Activated CD4-positive, CD25-positive, alpha-beta regulatory T cell treated with anti-CD3 and anti-CD28 coated beads, Interleukin-2, amount 50 U/mL, for 72 hours (primary cell): ENCODE data around the gene FMN2.

Source experiments
- DNase-seq: peaks from one replicate; pipeline ENCODE4 v3.0.0; 2021

Gene FMN2

DNA sequence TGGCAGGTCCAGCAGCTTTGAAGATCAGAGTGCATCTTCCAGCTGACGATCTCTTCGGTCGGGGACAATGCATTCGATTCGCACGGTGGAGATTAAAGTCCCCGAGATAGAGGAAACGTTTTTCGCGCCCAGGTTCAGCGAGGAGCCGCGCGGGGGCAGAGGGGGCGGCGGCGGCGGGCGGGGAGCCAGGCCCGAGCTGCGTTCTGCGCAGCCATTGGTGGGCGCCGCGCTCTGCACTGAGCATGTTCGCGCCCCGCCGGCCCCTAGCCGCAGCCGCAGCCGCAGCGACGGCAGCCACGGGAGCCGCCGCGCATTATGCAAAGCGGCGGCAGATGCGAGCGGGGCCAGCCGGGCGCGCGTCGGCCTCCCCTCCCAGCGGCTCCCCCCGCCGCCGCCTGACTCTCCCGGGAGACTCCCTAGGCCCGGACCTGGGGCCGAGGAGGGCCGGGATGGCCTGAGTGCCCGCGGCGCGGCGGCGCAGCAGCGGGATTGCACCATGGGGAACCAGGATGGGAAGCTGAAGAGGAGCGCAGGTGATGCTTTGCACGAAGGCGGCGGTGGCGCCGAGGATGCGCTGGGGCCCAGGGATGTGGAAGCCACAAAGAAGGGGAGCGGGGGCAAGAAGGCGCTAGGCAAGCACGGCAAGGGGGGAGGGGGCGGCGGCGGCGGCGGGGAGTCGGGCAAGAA is at the start of gene FMN2:
FMN2 (plus strand) TSS at position 270 of the 687 bp plus-strand sequence; CDS start at position 497, 227 bp downstream.
- no peak for DNase-seq

DNA sequence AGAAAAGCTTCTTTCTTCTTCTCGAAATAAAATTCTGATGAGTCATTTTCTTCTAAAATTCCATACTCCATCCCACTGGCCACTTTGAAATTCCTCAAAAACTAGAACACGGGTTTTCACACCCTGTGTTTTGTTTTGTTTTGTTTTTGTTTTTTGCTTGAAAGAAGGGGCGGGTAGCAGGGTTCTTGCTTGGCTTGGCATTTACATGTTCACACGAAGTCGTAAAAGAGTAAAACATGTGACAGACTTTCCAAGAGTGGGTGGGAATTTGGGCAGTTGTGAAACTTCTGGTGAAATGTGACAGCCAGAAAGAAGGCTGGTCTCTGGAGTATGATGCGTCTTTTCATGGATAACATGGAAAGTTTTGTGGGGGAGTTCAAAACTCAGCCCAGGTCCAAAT is 47.1 kb upstream of the FMN2 start:
- no peak for DNase-seq

DNA sequence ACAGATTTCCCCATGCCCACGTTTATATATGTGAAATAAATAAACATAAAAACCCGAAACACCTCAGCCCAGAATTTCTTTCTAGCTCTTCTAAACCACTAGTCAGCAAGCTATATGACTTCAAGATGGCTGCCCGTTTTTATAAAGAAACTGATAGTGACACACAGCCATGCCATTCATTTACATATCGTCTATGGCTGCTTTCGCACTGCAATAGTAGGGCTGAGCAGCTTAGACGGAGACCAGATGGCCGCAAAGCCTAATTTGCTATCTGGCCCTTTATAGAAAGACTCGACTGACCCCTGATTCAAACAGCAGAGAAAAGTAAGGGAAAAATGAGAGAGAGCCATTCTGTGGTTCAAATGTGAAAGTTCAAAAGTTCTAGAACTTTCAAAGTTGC is 45.7 kb upstream of the FMN2 start:
- DNase-seq = no peak

DNA sequence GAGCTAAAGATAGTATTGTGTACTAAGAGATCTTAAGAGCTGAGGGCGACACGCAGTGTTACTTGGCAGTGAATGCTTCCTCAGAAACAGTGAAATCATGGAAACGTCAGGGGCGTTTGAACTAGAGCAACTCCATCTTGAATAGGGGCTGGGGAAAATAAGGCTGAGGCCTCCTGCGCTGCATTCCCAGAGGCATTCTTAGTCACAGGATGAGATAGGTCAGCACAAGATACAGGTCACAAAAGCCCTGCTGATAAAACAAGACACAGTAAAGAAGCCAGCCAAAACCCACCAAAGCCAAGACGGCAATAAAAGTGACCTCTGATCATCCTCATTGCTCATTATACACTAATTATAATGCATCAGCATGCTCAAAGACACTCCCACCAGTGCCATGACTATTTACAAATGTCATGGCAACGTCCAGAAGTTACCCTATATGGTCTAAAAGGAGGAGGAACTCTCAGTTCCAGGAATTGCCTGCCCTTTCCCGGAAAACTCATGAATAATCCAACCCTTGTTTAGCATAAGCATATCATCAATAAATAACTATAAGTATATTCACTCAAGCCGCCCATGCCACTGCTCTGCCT is 37.5 kb upstream of the FMN2 start:
- DNase-seq = no peak

DNA sequence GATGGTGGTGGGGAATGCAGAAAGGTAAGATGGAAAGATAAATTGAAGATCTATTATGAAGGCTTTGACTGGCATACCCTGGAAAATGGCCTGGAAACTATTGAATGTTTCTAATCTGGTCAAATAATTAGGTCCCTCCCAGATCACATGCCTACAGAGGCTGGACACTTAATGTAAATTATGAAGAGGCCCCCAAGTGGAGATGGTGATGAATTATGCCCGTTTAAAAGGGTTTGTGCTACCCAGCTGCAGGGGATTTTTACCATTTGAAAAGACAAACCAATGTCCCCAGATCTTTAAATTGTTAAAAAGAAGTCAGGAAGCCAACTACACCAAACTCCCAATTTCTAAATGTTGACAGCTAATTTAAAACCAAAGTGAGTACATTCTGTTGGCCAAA is 35.7 kb upstream of the FMN2 start:
- DNase-seq = no peak

DNA sequence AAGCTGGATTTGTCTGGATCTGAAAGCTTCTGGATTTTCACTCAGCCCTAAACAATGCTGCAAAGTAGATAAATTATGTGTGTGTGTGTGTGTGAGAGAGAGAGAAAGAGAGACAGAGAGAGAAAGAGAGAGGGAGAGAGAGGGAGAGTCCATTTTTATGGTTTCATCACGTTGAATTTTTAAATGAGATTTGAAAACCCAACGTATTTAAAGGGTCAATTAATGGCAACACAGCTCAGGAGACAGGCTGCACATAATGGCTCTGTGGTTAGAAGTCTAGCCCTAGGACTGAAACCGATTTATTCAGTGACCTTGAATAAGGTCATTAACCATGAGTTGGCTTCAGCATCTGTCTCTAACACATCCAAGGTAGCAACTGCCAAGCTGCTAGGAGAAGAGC is 35.3 kb upstream of the FMN2 start:
- DNase-seq = no peak

DNA sequence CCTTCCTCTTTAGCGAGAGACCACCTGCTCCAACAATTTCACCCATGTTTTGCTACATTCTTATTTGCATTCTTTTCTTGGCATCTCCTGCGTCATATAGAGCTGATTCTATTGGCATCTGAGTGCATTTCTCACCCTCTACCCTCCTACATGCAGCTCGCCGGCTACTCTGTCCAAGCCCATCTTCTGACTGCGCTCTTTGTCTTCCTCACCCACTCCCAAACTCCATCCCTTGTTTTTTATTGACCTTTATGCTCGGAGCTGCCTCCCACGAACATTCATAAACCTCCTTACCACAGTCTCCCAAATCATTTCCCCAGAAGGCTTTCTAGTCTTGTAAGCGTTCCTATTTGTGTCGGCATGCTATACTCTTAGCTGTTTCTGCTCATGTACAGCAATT is 33.6 kb upstream of the FMN2 start:
- no peak for DNase-seq

DNA sequence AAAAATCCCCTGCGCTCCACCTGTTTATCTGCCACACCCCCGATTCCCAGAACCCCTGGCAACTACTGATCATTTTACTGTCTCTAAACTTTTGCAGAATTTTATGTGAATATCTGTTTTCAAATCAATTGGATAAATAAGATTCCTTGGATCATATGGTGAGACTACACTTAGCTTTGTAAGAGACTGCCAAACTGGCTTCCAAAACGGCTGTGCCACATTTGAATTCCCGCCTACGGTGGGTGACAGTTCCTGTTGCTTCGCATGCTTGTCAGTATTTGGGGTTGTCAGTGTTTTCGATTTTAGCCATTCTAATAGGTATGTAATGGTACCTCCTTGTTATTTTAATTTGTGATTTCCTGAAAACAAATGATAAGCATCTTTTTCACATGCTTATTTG is 22.7 kb upstream of the FMN2 start:
- DNase-seq = no peak

DNA sequence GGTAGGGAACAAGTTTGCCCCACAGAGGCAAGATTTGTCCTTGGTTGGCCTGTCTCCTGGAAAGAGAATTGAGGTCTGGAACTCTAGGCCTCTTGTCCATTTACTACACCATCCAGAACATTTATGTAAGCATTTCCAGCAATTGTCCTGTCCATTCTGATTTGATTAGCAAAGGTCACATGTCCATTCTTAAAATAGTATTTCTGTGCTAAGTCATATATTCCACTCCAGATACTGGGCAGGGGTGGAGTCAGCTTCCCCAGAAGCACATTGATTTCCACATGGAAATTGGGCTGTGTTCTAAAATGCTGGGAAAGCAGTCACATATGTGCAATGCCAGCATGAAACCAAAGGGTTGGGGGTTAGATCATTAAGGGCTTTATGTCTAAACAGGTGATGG is 21.5 kb upstream of the FMN2 start:
- DNase-seq = no peak

DNA sequence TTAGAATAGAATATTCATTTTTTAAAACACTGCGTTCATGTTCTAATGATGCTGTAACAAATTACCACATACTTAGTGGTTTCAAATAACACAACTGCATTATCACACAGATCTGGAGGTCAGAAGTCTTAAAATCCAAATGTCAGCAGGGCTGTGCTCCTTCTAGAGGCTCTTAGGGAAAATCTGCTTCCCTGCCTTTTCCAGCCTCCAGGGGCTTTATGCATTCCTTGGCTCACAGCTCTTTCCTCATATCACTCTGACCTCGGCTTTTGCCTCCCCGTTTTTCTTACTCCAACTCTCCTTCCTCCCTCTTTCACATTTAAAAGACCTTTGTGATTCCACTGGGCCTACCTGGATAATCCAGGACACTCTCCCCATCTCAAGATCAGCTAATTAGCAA is 18.6 kb upstream of the FMN2 start:
- no peak for DNase-seq

DNA sequence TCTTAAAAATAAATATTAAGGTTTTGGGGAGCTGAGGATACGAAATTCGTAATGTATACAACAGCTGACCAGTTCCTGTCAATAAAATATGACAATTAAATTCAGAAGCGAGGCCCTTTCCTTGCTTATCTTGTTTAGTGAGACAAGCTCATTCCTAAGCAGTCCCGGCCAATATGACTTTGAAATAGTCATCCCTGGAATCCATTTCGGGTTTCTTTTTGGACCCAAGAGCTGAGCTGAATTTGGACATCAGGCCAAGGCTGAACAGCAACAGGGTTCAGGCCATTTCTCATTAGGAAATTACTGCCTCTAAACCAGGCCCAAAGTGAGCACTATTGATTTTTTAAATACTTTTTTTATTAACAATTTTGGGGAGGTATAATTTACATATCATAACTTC is 17.3 kb upstream of the FMN2 start:
- no peak for DNase-seq

DNA sequence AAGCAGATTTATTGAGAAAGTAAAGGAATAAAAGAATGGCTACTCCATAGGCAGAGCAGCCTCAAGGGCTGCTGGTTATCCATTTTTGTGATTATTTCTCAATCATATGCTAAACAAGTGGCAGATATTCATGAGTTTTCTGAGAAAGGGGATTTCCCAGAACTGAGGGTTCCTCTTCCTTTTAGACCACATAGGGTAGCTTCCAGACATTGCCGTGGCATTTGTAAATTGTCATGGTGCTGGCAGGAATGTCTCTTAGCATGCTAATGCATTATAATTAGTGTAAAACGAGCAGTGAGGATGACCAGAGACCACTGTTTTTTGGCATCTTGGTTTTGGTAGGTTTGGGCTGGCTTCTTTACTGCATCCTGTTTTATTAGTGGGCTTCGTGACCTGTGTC is 16.8 kb upstream of the FMN2 start:
- no peak for DNase-seq

DNA sequence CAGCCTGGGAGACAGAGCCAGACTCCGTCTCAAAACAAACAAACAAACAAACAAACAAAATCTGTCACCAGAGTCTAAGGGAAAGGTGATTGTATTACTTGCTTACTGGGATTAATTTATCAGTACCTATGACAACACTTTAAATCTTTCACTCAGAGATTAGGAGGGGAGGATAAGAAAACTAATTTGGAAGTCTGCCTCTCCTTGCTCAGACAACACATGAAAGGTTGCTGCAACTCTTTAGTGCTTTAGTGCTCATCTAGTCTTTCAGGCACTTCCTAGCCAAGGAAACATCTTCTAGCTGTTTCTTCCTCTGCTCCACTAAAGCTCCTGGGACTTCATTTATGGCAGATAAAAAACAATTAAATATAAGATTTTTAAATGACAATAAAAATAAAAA is 7.3 kb upstream of the FMN2 start:
- no peak for DNase-seq

DNA sequence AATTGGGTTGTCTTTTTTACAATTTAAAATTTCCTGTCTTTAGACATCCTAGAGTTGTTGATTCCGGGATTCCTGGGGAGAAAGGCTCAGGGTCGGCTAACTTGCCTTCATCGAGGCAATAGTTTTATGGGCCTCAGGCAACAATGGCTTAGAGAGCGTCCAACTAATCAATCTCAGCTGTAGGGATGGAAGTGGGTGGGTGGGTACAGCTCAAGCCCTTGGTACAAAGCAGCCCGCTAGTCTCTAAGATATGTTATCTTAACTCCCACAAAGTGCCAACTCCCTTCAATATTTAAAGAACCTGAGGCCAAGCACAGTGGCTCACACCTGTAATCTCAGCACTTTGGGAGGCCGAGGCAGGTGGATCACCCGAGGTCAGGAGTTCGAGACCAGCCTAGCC is 6.9 kb upstream of the FMN2 start:
- no peak for DNase-seq

DNA sequence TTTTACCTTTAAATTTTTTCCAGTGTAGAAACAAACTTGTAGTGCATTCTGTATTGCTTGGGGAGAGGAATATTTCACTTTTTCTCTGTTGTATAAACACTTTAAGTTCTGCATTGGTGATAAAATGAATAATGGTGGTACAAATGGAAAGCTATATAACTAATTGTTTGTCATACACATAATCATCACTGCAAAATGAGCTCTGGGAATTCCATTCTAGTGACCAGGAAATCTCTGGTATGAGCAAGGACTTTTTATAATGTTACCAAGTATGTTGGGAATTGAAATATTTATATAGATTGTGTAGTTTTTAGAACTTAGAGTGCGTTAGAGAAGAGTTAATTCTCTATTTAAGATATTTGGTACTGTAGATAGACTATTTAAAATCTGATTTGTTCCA is 5.0 kb upstream of the FMN2 start:
- DNase-seq = no peak

DNA sequence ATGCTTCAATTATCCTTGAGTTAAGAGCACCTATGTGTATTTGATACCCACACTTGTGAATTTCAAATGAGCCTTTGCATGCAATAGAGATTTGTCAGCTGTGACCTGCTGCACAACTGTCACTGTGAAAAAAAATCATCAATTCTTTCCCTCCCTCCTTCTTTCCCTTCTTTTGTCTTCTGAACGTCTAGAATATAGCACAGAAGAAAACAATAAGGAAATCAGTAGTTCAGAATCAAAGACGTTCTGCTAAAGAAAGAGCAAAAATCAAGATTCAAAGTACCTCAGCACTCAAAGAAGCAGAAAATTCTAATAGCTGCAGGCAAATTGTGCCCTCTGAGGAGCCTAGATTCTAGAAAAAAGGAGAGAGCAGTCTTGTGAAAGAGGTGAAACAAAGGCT is 1.7 kb upstream of the FMN2 start:
- DNase-seq = no peak

DNA sequence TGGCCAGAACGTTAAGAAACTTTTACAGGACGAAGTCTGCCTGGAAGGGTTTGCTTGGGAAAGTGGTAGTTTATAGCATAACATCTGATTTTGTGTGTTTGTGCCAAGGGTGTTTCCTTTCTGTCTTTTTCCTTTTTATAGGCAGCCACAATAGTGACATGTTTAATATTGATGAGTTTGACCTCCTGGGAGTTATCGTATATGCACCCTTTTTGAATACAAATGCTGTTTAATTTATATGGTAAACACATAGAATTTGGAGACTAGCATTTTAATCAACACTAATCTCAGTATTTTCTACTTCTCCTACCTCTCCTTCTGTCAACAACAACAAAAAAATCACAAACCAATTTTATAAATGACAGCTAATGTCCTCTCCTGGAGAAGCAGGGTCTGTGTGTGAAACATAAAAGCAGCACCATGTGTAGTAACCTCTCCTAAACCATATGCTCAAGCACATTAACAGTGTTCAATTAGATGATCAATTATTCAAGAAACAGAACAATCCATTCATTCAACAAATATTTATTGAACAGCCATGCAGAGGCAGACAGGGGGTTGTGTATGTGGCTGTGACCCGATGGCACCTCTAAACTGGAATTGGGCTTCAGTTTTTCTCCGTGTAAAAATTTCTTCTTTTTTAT is 604 bp upstream of the FMN2 start:
- DNase-seq = no peak

DNA sequence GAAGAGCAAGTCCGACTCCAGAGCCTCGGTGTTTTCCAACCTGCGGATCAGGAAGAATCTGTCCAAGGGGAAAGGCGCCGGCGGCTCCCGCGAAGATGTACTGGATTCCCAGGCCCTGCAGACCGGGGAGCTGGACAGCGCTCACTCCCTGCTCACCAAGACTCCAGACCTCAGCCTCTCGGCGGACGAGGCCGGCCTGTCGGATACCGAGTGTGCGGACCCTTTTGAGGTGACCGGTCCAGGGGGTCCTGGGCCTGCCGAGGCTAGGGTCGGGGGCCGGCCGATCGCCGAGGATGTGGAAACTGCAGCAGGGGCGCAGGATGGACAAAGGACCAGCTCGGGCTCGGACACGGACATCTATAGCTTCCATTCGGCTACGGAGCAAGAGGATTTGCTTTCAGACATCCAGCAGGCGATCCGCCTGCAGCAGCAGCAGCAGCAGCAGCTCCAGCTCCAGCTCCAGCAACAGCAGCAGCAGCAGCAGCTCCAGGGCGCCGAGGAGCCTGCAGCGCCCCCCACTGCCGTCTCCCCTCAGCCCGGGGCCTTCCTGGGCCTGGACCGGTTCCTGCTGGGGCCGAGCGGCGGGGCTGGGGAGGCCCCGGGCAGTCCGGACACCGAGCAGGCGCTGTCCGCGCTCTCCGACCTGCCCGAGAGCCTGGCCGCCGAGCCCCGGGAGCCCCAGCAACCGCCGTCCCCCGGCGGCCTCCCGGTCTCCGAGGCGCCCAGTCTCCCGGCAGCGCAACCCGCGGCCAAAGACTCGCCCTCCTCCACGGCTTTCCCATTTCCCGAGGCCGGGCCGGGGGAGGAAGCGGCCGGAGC is 827 bp downstream of the FMN2 start:
- no peak for DNase-seq

DNA sequence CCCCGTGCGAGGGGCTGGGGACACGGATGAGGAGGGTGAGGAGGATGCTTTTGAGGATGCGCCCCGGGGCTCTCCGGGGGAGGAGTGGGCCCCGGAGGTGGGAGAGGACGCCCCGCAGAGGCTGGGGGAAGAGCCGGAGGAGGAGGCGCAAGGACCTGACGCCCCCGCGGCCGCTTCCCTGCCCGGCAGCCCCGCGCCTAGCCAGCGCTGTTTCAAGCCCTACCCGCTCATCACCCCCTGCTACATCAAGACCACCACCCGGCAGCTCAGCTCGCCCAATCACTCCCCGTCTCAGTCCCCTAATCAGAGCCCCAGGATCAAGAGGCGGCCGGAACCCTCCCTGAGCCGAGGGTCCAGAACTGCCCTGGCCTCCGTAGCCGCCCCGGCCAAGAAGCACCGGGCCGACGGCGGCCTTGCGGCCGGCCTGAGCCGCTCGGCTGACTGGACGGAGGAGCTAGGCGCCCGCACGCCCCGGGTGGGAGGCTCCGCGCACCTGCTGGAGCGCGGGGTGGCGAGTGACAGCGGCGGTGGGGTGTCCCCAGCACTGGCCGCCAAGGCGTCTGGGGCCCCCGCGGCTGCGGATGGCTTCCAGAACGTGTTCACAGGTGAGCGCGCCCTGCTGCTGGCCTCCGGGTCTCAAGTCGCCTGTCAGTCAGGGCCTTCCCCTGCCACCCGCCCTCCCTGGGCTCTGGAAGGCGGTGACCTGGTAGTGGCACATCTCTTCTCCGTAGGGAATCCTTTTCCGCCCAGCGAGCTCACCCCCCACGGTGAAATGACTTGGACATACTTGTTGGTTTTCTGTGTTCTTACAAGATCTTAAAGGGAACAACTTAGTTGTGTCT is 1.7 kb downstream of the FMN2 start:
- DNase-seq = no peak

DNA sequence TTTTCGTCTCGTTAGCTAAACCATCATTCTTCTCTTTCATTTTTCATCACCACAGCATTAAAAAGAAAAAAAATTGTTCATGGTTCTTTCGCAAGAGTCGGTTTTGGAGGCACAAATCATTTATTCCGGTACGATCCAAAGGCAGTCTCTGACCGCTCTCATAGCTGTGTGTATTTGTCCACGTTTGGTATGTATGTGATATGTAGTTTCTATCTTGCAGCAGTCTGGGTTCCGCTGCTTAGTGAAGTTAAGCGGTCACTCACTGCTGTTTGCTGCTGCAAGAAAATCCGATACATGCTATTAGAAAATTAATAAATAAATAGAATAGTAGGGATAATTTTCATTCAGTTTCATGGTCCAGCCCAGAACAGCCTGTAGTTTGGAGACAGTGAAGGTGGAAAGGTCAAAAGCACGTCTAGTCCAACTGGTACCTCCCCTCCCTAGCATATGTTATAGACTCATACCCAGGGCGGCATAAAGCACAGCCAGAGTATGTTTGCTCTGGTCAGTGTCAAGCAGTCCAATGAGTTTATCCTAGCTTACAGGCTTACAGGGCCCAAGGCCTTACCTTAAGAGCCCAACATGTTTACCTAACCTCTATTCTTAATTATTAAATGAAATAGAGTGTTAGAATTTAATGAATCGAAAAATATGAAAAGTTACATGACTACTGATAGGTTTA is 2.5 kb downstream of the FMN2 start:
- no peak for DNase-seq

DNA sequence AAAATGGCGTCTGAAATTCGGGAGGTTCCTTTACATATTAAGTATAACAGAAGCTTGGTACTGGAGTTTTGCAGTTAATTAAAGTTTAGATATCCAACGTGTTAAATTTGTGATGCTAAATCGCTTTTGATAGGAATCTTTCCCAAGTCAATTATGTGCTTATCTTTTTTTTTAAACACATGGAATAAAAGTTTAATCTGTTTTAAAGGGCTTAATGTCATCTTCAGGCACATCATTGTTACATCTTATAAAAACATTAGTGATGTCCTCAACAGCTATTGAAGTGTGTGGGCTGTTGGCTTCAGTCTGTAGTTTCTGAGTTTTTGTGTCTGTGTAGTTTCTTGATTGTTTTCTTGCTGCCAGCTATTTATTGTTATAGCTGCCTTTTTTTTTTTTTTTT is 5.3 kb downstream of the FMN2 start:
- DNase-seq = no peak

DNA sequence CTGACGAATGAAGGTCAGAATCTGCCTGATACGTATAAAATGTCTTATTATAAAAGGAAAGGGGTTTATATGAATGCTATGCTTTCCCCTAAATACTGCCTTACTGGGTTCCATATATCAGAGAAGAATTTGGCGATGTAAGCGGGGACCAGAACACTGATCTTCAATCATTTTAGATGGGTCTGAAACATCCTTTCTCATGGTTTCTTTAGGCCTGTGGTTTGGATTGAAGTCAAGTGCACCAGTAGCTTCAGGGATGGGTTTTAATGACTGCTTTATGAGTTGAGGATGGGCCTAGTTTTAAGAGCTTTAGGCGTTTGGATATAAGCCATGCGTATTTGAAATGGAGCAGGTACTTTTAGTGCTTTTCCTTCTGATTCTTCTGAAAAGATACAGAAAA is 6.9 kb downstream of the FMN2 start:
- no peak for DNase-seq
